Caco-2 (cell line): Measurements from ENCODE around the gene TULP1. TPM values are rescaled to one million over a fixed set of nuclear protein-coding genes. Genes with fewer than 3 reads are reported as not detected.

Experiments
- BruUV-seq: library from RNA; stranded (reverse); fragments of 400-500 nt; replicated peaks from 2 replicates; lab custom pipeline; 2021; lab: Mats Ljungman, UMichigan
- CTCF ChIA-PET: fragments of 300-600 bp; sonication (Branson Sonifier 250); formaldehyde crosslinking; loops from one replicate; lab custom pipeline; 2022; ENCODE audit warnings: antibody characterized with exemption; lab: Charles Lee
- POLR2A ChIA-PET: fragments of 300-600 bp; sonication (Branson Sonifier 250); formaldehyde crosslinking; loops from one replicate; lab custom pipeline; 2022; ENCODE audit warnings: antibody characterized with exemption; lab: Charles Lee
- DNase-seq, 2 experiments: peaks; one replicate each; pipeline versions ENCODE4 v3.0.0 to v3.0.0-alpha.2; 2020 to 2022
- H3K27me3 ChIP-seq: replicated peaks from 2 replicates; pipeline ENCODE4 v1.6.0; 2011; ENCODE audit warnings: low read length; ENCODE audit not compliant: control insufficient read depth, insufficient read depth
- H3K36me3 ChIP-seq: 2 replicates; pipeline ENCODE4 v1.5.1; 2011; ENCODE audit warnings: low read length; ENCODE audit not compliant: control insufficient read depth, insufficient read depth
- H3K4me1 ChIP-seq: fragments of 250-450 bp; sonication (Bioruptor Pico); 2 replicates; pipeline ENCODE4 v1.5.1; 2020; ENCODE audit warnings: mild to moderate bottlenecking
- H3K4me3 ChIP-seq: 2 replicates; pipeline ENCODE4 v1.5.1; 2011; ENCODE audit warnings: low read depth, mild to moderate bottlenecking, control low read depth, low read length
- H3K9me3 ChIP-seq: fragments of 250-450 bp; sonication (Bioruptor Pico); 2 replicates; pipeline ENCODE4 v1.5.1; 2020; ENCODE audit warnings: mild to moderate bottlenecking, moderate library complexity
- H3K27ac Mint-ChIP-seq: one replicate; pipeline ENCODE4 v1.8.0; 2022; ENCODE audit warnings: mixed read lengths; ENCODE audit not compliant: unreplicated experiment
- H3K27me3 Mint-ChIP-seq: one replicate; pipeline ENCODE4 v1.8.0; 2022; ENCODE audit warnings: mixed read lengths; ENCODE audit not compliant: insufficient read depth, unreplicated experiment
- H3K36me3 Mint-ChIP-seq: one replicate; pipeline ENCODE4 v1.8.0; 2022; ENCODE audit warnings: mild to moderate bottlenecking, mixed read lengths; ENCODE audit not compliant: insufficient read depth, unreplicated experiment
- H3K4me1 Mint-ChIP-seq: one replicate; pipeline ENCODE4 v1.8.0; 2022; ENCODE audit warnings: low read depth, mixed read lengths; ENCODE audit not compliant: unreplicated experiment
- H3K4me3 Mint-ChIP-seq: one replicate; pipeline ENCODE4 v1.8.0; 2022; ENCODE audit warnings: mild to moderate bottlenecking, moderate library complexity, mixed read lengths; ENCODE audit not compliant: unreplicated experiment
- H3K9me3 Mint-ChIP-seq: one replicate; pipeline ENCODE4 v1.8.0; 2022; ENCODE audit warnings: mixed read lengths; ENCODE audit not compliant: unreplicated experiment
- intact Hi-C: fragments of 100-400 bp; cut with micrococcal nuclease; formaldehyde crosslinking; loops from one replicate; pipeline ENCODE4 v1.10.0; 2022; ENCODE audit not compliant: unreplicated experiment
- total RNA-seq: library from RNA; stranded (reverse); gene quantifications from 2 replicates; pipeline ENCODE4 v1.2.3, GENCODE V29; 2022
- TF ChIP-seq, protein P1 (sequence below), 2 experiments: fragments of 200-600 bp in 1 of 2; IDR thresholded peaks; 1 replicate in 1 of 2; 2 replicates in 1 of 2; pipeline versions ENCODE4 v1.5.1 to v1.8.0; 2011 to 2022; ENCODE audit warnings: antibody characterized with exemption in 1 of 2, control low read depth in 1 of 2, inconsistent platforms in 1 of 2, low read depth in 1 of 2, low read length in 1 of 2, mild to moderate bottlenecking in 1 of 2, moderate library complexity in 1 of 2; ENCODE audit not compliant: insufficient read depth in 1 of 2, severe bottlenecking in 1 of 2, unreplicated experiment in 1 of 2

TULP1 gene
- total RNA-seq, 1 experiment from 2014 or later = not detected

GRCh38 chr6:35534407-35535170 lies 21.9 kb upstream of the TULP1 start:
- CTCF ChIA-PET = no interaction called here
- Mint-ChIP-seq H3K27me3 (no peaks in the 10 kb centered on the region), H3K9me3 (no peaks in the 10 kb centered on the region), H3K27ac (no peak overlapping the region), H3K36me3 (no peaks in the 10 kb centered on the region), H3K4me3 (no peak overlapping the region), H3K4me1 (no peaks in the 10 kb centered on the region)
- Histone ChIP-seq H3K27me3 (no peaks in the 10 kb centered on the region), H3K4me1 (no peaks in the 10 kb centered on the region), H3K4me3 (no peak overlapping the region), H3K36me3 (no peaks in the 10 kb centered on the region), H3K9me3 (no peaks in the 10 kb centered on the region)
- no peak for DNase-seq
- TF ChIP-seq, protein P1, sequence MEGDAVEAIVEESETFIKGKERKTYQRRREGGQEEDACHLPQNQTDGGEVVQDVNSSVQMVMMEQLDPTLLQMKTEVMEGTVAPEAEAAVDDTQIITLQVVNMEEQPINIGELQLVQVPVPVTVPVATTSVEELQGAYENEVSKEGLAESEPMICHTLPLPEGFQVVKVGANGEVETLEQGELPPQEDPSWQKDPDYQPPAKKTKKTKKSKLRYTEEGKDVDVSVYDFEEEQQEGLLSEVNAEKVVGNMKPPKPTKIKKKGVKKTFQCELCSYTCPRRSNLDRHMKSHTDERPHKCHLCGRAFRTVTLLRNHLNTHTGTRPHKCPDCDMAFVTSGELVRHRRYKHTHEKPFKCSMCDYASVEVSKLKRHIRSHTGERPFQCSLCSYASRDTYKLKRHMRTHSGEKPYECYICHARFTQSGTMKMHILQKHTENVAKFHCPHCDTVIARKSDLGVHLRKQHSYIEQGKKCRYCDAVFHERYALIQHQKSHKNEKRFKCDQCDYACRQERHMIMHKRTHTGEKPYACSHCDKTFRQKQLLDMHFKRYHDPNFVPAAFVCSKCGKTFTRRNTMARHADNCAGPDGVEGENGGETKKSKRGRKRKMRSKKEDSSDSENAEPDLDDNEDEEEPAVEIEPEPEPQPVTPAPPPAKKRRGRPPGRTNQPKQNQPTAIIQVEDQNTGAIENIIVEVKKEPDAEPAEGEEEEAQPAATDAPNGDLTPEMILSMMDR (IDR thresholded peaks at IDR 0.05; ENCODE audit: insufficient read depth in 1 of 2, low read depth in 1 of 2, low read length in 1 of 2, severe bottlenecking in 1 of 2, unreplicated experiment in 1 of 2) = no peak
- POLR2A ChIA-PET = no interaction called here
- intact Hi-C loops = no loop called here
- no TSS peak for BruUV-seq

DNA sequence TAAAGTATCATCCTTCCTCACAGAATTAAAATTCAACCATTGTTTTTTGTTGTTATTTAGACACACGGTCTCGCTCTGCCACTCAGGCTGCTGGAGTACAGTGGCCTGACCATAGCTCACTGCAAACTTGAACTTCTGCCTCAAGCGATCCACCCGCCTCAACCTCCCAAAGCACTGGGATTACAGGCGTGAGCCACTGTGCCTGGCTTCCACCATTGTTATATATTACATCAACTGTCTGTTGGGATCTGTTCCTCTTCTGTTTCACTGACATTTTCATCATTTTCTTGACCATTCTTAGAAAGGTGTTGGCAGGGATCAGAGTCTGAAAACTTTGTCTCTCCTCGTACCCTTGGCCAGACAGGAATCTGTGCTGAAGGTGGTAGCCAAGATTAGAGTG lies 21.3 kb upstream of the TULP1 start:
- no peaks in the 10 kb centered on the region for H3K4me1 Mint-ChIP-seq
- BruUV-seq = no TSS peak
- POLR2A ChIA-PET = no interaction called here
- H3K4me3 ChIP-seq = no peak overlapping the region
- H3K9me3 Mint-ChIP-seq = no peaks in the 10 kb centered on the region
- TF ChIP-seq, protein P1 (IDR thresholded peaks at IDR 0.05; ENCODE audit: insufficient read depth in 1 of 2, low read depth in 1 of 2, low read length in 1 of 2, severe bottlenecking in 1 of 2, unreplicated experiment in 1 of 2) = no peak
- no peaks in the 10 kb centered on the region for H3K9me3 ChIP-seq
- H3K4me1 ChIP-seq = no peaks in the 10 kb centered on the region
- intact Hi-C loops = no loop called here
- no peaks in the 10 kb centered on the region for H3K27me3 ChIP-seq
- H3K36me3 Mint-ChIP-seq = no peaks in the 10 kb centered on the region
- H3K36me3 ChIP-seq = no peaks in the 10 kb centered on the region
- no peak overlapping the region for H3K4me3 Mint-ChIP-seq
- CTCF ChIA-PET = no interaction called here
- no peak for DNase-seq
- no peak overlapping the region for H3K27ac Mint-ChIP-seq
- no peaks in the 10 kb centered on the region for H3K27me3 Mint-ChIP-seq

DNA sequence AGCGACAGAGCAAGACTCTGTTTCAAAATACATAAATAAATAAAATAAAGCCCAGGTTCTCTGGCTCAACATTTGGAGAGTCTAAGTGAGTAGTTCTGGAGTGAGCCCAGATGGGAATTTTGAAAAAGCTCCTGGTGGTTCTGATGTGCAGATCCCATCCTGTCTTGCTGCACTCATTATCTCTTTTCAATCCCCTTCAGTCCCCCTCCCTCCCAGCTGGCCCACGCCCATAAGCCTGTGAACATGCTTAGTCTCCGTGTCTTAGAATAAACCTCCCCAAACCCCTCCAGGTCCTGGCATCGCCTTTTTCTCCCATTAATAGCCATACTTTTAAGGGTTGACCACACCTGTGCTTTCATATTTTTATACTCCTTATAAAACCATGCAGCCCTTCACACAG lies 19.4 kb upstream of the TULP1 start:
- POLR2A ChIA-PET = no interaction called here
- Mint-ChIP-seq H3K27ac (no peak overlapping the region), H3K27me3 (no peaks in the 10 kb centered on the region), H3K4me3 (no peak overlapping the region), H3K4me1 (no peaks in the 10 kb centered on the region), H3K36me3 (no peaks in the 10 kb centered on the region), H3K9me3 (no peaks in the 10 kb centered on the region)
- no peaks in the 10 kb centered on the region for H3K36me3 ChIP-seq
- no peaks in the 10 kb centered on the region for H3K27me3 ChIP-seq
- no peak overlapping the region for H3K4me3 ChIP-seq
- no TSS peak for BruUV-seq
- H3K9me3 ChIP-seq = no peaks in the 10 kb centered on the region
- TF ChIP-seq, protein P1 (IDR thresholded peaks at IDR 0.05; ENCODE audit: insufficient read depth in 1 of 2, low read depth in 1 of 2, low read length in 1 of 2, severe bottlenecking in 1 of 2, unreplicated experiment in 1 of 2) = no peak
- intact Hi-C loops = no loop called here
- CTCF ChIA-PET = no interaction called here
- H3K4me1 ChIP-seq = no peaks in the 10 kb centered on the region
- no peak for DNase-seq
